GM12874 (cell line): ENCODE measurements around the gene SYNDIG1.

Source experiments
- CTCF ChIP-seq: IDR thresholded peaks from 2 replicates; pipeline ENCODE4 v1.5.1; 2011; ENCODE audit warnings: low read depth, mild to moderate bottlenecking, control low read depth, low read length, moderate library complexity; ENCODE audit not compliant: insufficient read depth

SYNDIG1 gene

GRCh38 chr20:24493661-24494459 is 24.4 kb downstream of the SYNDIG1 start:
- no peak for TF ChIP-seq CTCF

GRCh38 chr20:24494460-24494920 is 25.1 kb downstream of the SYNDIG1 start:
- TF ChIP-seq CTCF, result no peak

DNA sequence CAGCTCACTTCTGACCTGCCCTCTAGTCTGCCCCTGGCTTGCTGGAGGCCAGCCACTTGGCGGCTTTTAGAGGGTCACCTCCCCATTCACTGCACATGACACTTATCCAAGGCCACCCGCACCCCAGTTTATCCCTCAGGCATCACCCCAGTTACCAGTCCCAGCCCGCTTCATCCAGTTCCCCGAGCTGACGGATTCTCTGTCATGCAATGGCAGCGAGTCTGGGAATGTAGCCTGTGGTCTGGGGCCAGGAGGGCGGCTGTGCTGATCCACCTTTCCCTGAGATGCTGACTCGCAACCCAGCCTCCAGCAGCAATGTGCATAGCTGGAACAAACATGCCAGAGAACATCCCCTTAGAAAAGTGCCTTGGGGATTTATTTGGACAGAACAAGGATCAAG is 25.8 kb downstream of the SYNDIG1 start:
- TF ChIP-seq CTCF, result no peak

DNA sequence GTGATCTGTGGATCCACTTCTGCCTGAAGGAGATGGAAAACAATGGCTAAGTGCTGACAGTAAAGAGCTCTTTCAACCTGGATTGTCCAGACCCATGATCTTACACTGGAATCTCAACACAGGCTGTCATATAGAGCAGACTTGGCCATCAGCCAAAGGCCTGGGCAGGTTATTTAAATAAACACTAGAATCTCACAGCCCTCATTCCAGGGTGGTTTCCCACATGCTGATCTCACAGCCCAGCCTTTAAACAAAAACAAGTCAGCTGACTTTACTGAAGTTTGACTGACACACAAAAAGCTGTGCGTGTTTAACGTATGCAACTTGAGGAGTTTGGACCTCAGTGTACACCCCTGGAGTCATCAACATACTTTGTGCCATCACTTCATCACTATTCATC is 28.4 kb downstream of the SYNDIG1 start:
- no peak for TF ChIP-seq CTCF

DNA sequence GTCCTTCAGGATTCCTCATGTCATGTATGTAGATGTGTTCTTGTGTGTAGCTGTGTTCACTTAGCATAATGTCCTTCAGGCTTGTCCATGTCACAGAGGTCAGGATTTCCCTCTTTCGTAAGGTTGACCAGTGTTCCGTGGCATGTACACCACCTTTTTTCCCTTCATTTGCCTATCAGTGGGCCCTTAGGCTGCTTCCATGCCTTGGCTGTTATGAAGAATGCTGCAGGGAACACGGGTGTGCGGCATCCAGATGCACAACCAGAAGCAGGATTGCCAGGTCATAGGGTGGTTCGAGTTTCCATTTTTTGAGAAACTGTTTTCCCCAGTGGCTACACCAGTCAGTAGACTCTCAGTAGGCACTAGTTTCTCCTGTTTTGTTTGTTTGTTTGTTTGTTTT is 29.2 kb downstream of the SYNDIG1 start:
- no peak for TF ChIP-seq CTCF

DNA sequence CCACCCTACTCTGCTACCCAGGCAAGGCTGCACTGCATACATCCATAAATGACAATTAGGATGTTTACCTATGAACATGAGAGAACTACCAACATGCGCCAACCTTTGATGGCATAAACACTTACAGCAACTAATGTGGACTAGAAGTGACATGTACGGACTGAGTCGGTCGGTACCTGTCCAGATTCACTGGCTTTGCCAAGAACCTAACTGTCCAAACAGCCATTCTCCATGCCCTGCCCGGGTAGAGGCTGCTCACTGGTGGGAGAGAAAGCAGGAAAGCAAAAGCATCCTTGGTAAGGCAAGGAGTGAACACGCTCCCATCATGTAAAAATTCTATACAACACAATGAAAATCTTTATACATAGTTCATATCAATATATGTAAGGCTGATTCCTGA is 30.0 kb downstream of the SYNDIG1 start:
- TF ChIP-seq CTCF, result no peak

DNA sequence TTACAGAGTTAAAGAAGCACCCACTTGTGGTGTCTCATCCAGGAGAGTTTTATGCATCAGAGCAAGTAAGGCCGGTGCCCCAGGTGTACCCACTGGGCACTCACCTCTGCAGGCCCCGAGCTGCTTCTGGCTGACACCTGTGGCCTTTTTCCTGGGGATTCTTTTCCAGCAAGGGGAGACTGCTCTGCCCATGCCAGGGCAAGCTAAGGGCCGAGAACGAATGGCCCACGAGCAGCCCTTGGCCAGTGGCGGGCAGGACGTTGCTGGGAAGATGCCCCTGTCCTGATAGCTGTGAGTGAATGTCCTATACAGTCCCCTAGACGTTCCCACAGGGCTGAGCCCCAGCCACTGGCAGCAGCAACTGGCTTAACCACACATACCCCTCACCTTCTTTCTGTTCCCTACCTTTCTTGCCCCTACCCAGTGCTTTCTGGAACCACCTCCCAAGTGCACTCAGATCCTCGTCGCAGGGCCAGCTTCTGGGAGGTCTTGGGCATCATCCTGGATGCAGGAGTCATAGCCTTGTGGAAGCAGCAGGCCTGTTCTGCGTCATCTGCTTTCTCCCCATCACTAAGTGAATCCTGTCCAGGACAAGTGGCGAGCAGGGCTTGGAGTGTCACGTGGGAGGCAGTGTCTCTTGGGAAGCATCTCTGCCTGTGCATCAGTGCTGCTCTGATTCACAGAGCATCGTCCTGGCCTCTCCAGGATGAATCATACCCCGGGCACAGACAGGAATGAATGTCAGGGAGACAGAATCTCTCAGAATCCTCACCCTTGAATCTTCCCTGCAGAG is 32.5 kb downstream of the SYNDIG1 start:
- no peak for TF ChIP-seq CTCF
